Measurements from ENCODE around the gene HIVEP2.

Gene HIVEP2

DNA sequence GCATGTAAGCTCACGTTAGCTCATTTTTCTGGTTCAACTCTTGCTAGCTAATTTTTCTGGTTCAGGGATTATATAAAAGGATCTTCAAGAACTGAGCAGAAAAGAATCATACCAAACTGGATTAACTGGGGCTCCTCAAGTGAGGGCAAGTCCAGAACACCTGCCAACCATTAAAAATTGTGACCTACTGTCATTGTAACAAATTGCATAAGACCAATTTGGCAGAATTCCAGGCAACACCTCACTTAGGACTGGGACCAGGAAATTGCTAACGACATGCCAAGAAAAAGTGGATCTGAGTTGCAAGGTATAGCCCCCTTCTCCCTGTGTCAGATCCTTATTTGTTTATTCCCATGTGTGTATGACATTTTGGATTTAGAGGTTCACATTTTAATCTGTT lies 216.6 kb downstream of the HIVEP2 start:
- DNase-seq, result no peak

DNA sequence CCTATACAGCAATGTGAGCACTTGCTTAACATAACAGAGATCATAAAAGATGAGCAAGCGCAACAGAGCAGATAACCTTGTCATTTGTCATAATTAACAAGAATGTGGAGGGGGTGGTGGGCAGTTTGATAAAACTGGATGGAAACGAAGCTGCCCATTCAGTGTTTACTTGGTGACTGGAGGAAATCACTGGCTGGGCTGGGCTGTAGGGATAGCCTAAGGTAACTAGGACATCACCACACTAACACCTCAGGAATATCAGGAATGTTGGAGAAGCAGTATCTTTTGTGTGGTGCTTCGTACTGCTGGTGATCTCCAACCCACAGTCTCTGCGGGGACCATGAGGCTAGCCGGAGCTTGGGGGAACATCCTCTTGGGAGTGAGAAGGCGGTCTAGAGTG lies 218.4 kb downstream of the HIVEP2 start:
- DNase-seq, result no peak

- DNase-seq, result no peak
These were observed 219.8 kb downstream of the HIVEP2 start for GRCh38 chr6:142725024-142725770.

GRCh38 chr6:142722841-142723240 lies 222.1 kb downstream of the HIVEP2 start:
- no peak for DNase-seq

DNA sequence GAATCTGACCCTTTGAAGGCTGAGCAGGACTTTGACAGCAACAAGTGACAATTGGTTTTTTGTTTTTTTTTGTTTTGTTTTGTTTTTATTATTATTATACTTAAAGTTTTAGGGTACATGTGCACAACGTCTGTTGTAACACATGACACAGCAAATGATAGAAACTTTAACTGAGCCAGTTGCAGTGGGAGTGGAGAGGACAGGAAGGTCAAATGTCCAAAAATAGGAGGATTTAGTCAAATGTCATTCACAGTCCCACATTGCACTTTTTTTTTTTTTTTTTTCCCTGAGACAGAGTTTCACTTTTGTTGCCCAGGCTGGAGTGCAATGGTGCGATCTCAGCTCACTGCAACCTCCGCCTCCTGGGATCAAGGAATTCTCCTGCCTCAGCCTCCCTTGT lies 223.0 kb downstream of the HIVEP2 start:
- no peak for DNase-seq

DNA sequence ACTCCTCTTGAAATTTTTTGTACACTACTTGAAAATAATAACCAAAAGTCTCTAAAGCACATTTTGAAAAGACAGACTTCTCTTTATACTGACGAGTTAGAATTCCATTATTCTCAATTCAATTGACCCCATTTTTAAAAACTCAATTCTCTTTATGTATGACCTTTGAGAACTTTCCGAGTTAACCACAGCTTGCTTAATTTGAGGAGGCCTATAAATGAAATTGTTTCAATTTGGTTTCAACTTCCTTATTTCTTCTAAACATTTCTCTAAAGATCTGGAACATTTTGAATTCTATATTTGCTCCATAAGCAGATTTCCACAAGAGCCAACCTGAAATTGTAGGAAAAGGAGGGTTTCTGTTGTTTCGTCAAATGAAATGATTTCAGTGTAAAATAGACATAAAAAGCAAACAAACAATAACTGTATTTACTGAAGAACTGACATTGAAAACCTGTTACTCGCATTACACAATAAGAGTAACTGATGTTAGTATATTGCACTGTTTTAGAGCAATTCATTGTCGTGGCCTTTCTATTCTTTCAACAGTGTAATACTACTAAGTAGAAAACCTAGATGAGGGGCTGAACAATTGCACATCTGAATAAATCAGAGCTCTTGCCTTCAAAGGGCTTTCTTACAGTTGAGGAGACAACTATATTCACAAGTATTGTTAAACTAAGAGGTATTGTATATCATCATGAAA lies 223.6 kb downstream of the HIVEP2 start:
- no peak for DNase-seq

- no peak for DNase-seq
These were observed 226.2 kb downstream of the HIVEP2 start for GRCh38 chr6:142718667-142719191.

GRCh38 chr6:142716097-142716496 lies 228.9 kb downstream of the HIVEP2 start:
- DNase-seq, result no peak

- DNase-seq, result no peak
These were observed 229.8 kb downstream of the HIVEP2 start for GRCh38 chr6:142714951-142715785.

DNA sequence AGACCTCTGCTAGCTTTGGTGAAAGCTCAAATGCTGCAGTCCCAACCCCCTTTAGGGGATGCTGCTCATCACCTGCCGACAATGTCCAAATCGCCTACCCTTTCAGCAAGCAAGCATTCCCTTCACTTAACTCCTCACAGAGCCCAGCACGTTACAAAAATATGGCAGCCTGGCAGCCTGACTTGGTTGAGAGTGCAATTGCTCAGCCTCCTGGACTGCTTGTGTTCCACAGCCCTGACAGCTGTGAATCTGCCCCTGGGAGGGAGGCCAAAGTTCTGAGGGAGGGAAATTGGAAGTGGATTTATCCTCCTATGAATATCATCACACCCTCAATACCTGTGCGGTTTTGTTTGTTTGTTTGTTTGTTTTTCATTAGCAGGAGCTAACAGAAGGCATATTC lies 231.0 kb downstream of the HIVEP2 start:
- no peak for DNase-seq

GRCh38 chr6:142712231-142712630 lies 232.7 kb downstream of the HIVEP2 start:
- DNase-seq, result no peak

GRCh38 chr6:142708651-142709050 lies 236.3 kb downstream of the HIVEP2 start:
- no peak for DNase-seq

- no peak for DNase-seq
These were observed 237.7 kb downstream of the HIVEP2 start for GRCh38 chr6:142707255-142707654.

- DNase-seq, result no peak
These were observed 238.8 kb downstream of the HIVEP2 start for GRCh38 chr6:142706210-142706609.

DNA sequence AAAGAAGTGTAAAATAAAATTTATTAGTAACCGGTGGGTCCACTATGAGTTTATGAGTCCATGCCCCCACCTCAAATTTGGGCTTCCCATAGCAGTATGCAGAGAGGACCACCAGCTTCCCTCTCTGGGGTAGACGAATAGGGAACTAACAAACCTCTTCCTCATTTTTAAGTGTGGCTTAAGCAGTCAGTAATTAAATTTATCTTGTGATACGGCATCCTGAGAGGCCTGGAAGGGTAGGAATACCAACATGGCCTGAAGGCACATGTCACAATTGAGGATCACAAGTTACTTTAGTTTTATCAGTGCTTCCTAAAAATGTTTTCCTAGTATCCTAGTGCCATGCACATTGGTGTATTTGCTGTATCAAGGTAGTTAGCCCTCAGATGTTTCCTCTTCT lies 239.9 kb downstream of the HIVEP2 start:
- no peak for DNase-seq

- no peak for DNase-seq
These were observed 242.2 kb downstream of the HIVEP2 start for GRCh38 chr6:142702501-142703460.
